AG20443 (cell line): Measurements from ENCODE around the gene S100A9.

Experiments
- DNase-seq: peaks from one replicate; pipeline ENCODE4 v3.0.0; 2012; ENCODE audit warnings: low spot score, mixed read lengths

S100A9 gene

GRCh38 chr1:153361480-153362109 lies 3.9 kb downstream of the S100A9 start:
- DNase-seq, result no peak

DNA sequence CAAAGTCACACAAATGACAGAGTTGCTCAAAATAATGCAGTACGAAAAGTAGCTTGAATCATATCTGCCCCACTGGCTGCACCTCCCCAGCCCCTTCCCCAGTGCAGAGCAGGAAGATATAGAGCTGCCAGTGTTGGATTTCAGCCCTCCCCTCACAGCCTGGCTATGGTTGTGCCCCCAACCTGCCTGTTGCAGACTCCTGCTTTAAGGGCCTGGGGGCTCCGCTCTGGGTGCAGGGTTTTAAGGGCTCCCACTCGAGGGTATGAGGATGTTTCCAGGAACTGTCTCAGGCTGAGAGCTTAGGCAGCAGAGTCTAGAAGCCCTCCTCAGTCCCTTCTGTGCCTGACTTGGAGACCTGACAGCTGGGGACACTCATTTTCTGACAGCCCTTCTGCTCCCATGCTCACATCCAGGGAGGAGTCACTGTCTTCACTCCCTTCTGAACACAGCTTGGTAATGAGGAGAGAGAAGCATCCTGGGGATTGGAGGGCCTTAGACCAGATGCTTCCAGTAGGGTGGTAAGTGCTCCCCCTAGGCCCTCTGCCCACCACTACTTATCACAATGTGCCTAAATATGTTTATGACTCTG lies 4.6 kb downstream of the S100A9 start:
- no peak for DNase-seq

GRCh38 chr1:153363641-153364040 lies 6.0 kb downstream of the S100A9 start:
- no peak for DNase-seq

GRCh38 chr1:153364156-153364555 lies 6.5 kb downstream of the S100A9 start:
- no peak for DNase-seq

- DNase-seq, result no peak
These were observed 7.4 kb downstream of the S100A9 start for GRCh38 chr1:153364766-153365666.

DNA sequence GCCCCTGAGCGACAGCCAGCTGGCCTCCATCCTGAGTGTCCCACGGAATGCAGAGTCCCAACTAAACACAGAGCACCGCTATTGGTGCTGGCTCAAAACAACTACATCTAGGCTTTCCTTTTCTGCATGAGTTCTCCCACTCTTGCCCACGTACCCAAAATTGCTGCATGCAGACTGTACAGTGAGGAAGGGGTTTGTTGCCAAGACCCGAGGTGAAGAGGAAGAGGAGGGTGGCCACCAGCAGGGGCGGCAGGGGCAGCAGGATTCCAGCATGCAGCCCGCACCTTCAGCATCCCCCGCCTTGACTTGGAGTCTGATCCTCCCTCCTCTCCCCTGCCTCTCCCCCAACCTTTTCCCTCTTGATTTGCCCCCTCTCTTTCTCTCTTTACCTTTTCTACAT lies 8.0 kb downstream of the S100A9 start:
- no peak for DNase-seq

GRCh38 chr1:153366261-153366660 lies 8.6 kb downstream of the S100A9 start:
- no peak for DNase-seq

DNA sequence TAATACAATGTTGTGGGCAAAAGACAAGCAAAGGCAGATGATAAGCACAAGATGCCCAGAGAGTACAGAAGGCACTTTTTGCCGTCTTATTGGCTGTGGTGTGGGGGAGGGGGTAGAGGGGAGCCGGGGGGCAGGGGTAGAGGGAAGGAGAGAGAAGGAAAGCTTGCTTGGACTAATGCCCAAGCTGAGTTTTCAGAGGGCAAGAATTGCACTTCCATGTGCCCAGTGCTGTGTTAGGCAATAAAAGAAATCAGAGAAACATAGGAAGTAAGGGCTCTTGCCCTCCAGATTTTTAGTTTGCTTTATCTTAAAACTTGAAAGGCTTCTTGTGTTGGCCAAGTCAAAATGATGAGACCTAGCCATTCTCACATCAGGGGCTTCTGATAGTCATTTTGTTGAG lies 9.4 kb downstream of the S100A9 start:
- no peak for DNase-seq

DNA sequence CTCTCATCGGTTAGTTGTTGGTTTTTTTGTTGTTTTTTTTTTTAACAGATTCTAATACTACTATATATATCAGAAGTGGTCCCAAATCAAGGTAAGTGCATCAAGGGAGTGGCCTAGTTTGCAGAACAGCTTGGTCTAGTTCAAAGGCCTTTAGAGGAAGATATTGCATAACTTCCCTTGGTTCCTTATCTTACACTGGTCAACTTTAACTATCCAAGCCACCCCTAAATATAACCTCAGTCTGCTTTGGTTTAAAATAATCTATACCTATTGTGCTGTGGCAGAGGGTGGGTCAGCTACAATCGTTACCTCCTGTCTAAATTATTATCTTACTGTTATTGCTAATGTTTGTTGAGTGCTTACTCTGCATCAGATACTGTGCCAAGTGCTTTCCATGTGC lies 10.8 kb downstream of the S100A9 start:
- no peak for DNase-seq

GRCh38 chr1:153370146-153370545 lies 12.5 kb downstream of the S100A9 start:
- DNase-seq, result no peak

- DNase-seq, result no peak
These were observed 13.6 kb downstream of the S100A9 start for GRCh38 chr1:153371231-153371630.

- no peak for DNase-seq
These were observed 14.9 kb downstream of the S100A9 start for GRCh38 chr1:153372571-153372970.

- no peak for DNase-seq
These were observed 16.4 kb downstream of the S100A9 start for GRCh38 chr1:153374071-153374470.

- peak; percentile 62 for DNase-seq
These were observed 17.9 kb downstream of the S100A9 start, which contains the start of gene S100A12 for GRCh38 chr1:153375511-153375910. Gene S100A12 (minus strand): TSS chr1:153375621. CDS start chr1:153374592, 1,029 bp downstream.

GRCh38 chr1:153379591-153379990 lies 21.9 kb downstream of the S100A9 start:
- DNase-seq, result no peak

DNA sequence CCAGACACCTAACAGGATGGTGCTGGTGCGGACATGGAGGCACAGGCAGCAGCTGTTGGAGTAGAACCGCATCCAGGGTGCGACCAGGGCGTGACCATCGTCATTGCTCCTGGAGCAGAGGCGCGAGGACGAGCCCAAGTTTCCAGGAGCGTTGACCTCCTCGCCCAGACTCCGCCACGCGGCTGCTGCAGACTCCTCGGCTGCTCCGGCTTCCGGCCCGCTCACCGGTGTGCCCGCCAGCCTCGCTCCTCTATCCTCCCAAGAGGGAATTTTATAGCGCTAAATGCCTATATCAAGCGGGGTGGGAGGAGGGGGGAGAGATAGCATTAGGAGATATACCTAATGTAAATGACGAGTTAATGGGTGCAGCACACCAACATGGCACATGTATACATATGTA lies 23.1 kb downstream of the S100A9 start:
- DNase-seq, result no peak

DNA sequence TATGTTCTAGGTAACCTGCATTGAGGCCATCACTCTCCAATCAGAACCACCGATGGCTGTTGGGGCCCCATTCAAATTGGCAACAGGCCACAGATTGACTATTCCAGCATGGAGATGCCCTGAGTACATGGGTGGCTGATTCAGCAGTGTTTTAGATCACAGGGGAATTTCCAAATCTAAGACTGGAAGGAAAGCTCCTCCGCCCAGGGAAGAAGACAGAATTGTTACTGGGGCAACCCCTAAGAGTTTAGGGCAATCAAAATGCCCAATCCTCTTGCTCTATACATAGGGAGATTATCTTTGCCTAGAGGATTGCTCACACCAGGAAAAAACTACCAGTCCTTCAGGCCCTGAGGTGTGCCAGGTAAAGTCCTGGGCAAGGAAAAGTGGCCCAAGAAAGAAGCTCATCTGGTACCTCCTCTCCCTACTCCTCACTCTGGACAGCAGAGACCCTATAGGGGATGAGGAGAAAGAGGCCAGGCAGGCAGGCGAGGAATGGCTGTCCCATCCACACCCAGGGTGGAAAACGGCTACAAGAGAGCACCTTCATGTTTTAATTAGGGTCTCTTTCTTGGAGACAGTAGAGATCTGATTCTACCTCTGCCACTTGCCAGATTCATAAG lies 27.4 kb downstream of the S100A9 start:
- DNase-seq, result no peak

DNA sequence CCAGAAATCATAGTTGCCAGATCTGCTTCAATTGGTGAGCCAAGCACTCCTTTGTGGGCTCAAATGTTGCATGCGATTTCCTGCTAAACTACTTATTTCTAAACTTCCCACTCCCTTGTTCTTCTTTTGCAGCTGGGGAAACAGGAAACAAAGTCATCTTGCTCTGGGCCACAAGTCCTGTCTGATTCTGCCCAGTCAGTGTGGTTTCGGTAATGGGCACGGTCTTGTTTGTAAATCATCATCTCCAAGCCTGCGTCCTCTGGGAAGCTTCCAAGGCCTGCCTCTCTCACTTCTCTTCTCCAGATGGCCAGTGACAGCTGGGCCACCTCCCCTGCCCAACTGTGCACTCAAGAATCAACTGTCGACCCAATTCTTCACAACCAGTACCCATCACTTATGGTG lies 28.8 kb downstream of the S100A9 start:
- DNase-seq, result no peak

GRCh38 chr1:153387001-153387400 lies 29.3 kb downstream of the S100A9 start:
- no peak for DNase-seq

DNA sequence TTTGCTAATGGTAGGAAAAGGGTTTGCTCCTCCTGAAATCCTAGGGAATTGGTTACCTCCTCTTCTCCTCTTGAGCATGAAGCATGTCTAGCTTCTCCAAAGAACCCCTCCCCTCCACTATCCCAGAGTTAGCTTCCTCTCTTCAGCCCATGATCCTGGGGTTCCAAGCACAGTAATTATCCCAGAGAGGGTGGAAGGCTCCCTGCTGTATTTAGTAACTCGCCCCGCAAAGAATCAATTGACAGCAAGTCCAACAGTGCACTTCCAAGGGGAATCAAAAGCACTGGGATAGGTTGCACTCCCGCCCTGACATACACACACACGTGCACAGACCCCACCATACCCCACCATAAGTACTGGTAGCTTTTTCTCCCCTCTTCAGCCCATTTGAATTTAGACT lies 30.1 kb downstream of the S100A9 start:
- no peak for DNase-seq

GRCh38 chr1:153389401-153389800 lies 31.7 kb downstream of the S100A9 start:
- DNase-seq, result no peak
